WTC11 (cell line): ENCODE data around the gene ASMTL. TPM values are rescaled to one million over a fixed set of nuclear protein-coding genes. Genes with fewer than 3 reads are reported as not detected.

Experiments used
- ATAC-seq: fragments of 200-7000 bp; cut with Tn5 transposase; 2 replicates; pipeline ENCODE4 v1.10.0; 2021; ENCODE audit warnings: mild to moderate bottlenecking, moderate library complexity
- CTCF ChIA-PET: fragments of 300-600 bp; sonication (Branson Sonifier 250); formaldehyde crosslinking; loops from one replicate; lab custom pipeline; 2021; ENCODE audit warnings: antibody characterized with exemption; lab: Charles Lee
- POLR2A ChIA-PET: fragments of 350-600 bp; sonication (Branson Sonifier 250); formaldehyde crosslinking; loops from one replicate; lab custom pipeline; 2021; ENCODE audit warnings: antibody characterized with exemption; lab: Charles Lee
- DNase-seq: peaks from one replicate; pipeline ENCODE4 v3.0.0; 2021; ENCODE audit warnings: low spot score
- H3K27ac Mint-ChIP-seq: 2 replicates; pipeline ENCODE4 v1.8.0; 2021; ENCODE audit warnings: mixed read lengths
- H3K27me3 Mint-ChIP-seq: 2 replicates; pipeline ENCODE4 v1.8.0; 2021; ENCODE audit warnings: low read depth, mild to moderate bottlenecking, moderate library complexity, mixed read lengths
- H3K36me3 Mint-ChIP-seq: 2 replicates; pipeline ENCODE4 v1.8.0; 2021; ENCODE audit warnings: mixed read lengths
- H3K4me1 Mint-ChIP-seq: 2 replicates; pipeline ENCODE4 v1.8.0; 2022; ENCODE audit warnings: mixed read lengths
- H3K4me3 Mint-ChIP-seq: 2 replicates; pipeline ENCODE4 v1.8.0; 2021; ENCODE audit warnings: mild to moderate bottlenecking, moderate library complexity, mixed read lengths
- H3K9me3 Mint-ChIP-seq: 2 replicates; pipeline ENCODE4 v1.8.0; 2021; ENCODE audit warnings: mixed read lengths
- ELF4 ChIP-seq: sonication (generic); formaldehyde crosslinking; IDR thresholded peaks from 2 replicates; pipeline ENCODE4 v1.8.1; 2022; ENCODE audit warnings: low read depth, mild to moderate bottlenecking, moderate library complexity, missing genetic modification reagents
- GABPB1 ChIP-seq: sonication (generic); formaldehyde crosslinking; IDR thresholded peaks from 2 replicates; pipeline ENCODE4 v1.8.1; 2023; ENCODE audit warnings: mild to moderate bottlenecking, missing genetic modification reagents
- SP1 ChIP-seq: sonication (generic); formaldehyde crosslinking; conservative IDR thresholded peaks from 2 replicates; pipeline ENCODE4 v1.8.1; 2022; ENCODE audit warnings: missing genetic modification reagents
- ZNF423 ChIP-seq: fragments of 250-450 bp; sonication (Bioruptor Pico); IDR thresholded peaks from 2 replicates; pipeline ENCODE4 v2.1.2; 2022; ENCODE audit warnings: mild to moderate bottlenecking, moderate library complexity
- total RNA-seq: library from RNA; stranded (reverse); gene quantifications from 3 replicates; pipeline ENCODE4 v1.2.3, GENCODE V29; 2021
- TF ChIP-seq, protein P1 (sequence below): fragments of 200-600 bp; IDR thresholded peaks from 2 replicates; pipeline ENCODE4 v1.8.0; 2022; ENCODE audit warnings: antibody characterized with exemption
- TF ChIP-seq, protein P2 (sequence below): sonication (generic); formaldehyde crosslinking; IDR thresholded peaks from 2 replicates; pipeline ENCODE4 v1.8.1; 2022; ENCODE audit warnings: low read depth, mild to moderate bottlenecking, moderate library complexity, missing genetic modification reagents, borderline replicate concordance
- TF ChIP-seq, protein P3 (sequence below): sonication (generic); formaldehyde crosslinking; IDR thresholded peaks from 2 replicates; pipeline ENCODE4 v1.8.0; 2023; ENCODE audit warnings: missing genetic modification reagents, mild to moderate bottlenecking, borderline replicate concordance

The ASMTL gene
- total RNA-seq, 1 experiment from 2014 or later, result 70.6 TPM

DNA sequence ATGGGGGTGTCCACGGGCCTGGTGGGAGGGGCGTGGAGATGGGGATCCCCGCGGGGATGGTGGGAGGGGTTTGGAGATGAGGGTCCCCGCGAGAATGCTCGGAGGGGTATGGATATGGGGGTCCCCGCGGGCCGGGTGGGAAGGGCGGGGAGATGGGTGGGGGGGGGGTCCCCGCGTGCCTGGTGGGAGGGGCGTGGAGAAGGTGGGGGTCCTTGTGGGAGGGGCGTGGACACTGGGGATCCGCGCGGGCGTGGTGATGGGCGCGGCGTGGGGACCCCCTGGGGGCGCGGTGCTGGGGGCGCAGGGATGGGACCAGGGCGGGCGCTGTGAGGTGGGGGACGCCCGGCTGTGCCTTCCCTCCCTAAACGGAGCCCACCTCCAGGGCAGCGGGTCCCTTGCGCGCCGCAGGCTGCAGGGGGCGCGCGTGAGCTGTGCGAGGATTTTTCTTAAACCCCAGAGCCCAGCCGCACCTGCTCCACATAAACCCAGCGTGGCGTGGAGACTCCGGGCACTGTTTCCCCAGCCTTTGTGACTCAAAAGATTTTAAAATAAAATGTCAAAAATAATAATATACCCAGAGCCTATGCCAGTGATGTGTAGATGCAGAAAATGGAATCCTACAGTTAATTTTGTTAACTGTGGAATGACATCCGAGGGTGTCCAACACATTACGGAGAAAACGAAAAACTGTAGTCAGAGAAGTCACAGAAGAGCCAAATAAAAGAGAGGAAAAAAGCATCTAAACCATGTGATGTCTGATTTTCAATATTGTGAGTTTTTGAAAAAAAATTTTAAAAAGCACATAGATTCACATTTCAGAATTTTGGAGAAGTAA lies 1.5 kb upstream of the ASMTL start:
- DNase-seq (peak; percentile 93), ATAC-seq (peak; percentile 27)
- peaks cover 10% of the 10 kb centered on the region for H3K36me3 Mint-ChIP-seq
- no peak overlapping the region for H3K27ac Mint-ChIP-seq
- no peaks in the 10 kb centered on the region for H3K4me1 Mint-ChIP-seq
- 0 out of 2 replicates have a peak, but pooled peaks have one; percentile 24 for TF ChIP-seq SP1 (CRISPR knock-in tag)
- TF ChIP-seq, protein P1, sequence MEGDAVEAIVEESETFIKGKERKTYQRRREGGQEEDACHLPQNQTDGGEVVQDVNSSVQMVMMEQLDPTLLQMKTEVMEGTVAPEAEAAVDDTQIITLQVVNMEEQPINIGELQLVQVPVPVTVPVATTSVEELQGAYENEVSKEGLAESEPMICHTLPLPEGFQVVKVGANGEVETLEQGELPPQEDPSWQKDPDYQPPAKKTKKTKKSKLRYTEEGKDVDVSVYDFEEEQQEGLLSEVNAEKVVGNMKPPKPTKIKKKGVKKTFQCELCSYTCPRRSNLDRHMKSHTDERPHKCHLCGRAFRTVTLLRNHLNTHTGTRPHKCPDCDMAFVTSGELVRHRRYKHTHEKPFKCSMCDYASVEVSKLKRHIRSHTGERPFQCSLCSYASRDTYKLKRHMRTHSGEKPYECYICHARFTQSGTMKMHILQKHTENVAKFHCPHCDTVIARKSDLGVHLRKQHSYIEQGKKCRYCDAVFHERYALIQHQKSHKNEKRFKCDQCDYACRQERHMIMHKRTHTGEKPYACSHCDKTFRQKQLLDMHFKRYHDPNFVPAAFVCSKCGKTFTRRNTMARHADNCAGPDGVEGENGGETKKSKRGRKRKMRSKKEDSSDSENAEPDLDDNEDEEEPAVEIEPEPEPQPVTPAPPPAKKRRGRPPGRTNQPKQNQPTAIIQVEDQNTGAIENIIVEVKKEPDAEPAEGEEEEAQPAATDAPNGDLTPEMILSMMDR, result peak; percentile 91
- TF ChIP-seq, protein P2, sequence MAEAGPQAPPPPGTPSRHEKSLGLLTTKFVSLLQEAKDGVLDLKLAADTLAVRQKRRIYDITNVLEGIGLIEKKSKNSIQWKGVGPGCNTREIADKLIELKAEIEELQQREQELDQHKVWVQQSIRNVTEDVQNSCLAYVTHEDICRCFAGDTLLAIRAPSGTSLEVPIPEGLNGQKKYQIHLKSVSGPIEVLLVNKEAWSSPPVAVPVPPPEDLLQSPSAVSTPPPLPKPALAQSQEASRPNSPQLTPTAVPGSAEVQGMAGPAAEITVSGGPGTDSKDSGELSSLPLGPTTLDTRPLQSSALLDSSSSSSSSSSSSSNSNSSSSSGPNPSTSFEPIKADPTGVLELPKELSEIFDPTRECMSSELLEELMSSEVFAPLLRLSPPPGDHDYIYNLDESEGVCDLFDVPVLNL, result no peak
- peak; percentile 89 for TF ChIP-seq ZNF423 (CRISPR knock-in tag)
- no peak for TF ChIP-seq GABPB1 (CRISPR knock-in tag)
- TF ChIP-seq, protein P3, sequence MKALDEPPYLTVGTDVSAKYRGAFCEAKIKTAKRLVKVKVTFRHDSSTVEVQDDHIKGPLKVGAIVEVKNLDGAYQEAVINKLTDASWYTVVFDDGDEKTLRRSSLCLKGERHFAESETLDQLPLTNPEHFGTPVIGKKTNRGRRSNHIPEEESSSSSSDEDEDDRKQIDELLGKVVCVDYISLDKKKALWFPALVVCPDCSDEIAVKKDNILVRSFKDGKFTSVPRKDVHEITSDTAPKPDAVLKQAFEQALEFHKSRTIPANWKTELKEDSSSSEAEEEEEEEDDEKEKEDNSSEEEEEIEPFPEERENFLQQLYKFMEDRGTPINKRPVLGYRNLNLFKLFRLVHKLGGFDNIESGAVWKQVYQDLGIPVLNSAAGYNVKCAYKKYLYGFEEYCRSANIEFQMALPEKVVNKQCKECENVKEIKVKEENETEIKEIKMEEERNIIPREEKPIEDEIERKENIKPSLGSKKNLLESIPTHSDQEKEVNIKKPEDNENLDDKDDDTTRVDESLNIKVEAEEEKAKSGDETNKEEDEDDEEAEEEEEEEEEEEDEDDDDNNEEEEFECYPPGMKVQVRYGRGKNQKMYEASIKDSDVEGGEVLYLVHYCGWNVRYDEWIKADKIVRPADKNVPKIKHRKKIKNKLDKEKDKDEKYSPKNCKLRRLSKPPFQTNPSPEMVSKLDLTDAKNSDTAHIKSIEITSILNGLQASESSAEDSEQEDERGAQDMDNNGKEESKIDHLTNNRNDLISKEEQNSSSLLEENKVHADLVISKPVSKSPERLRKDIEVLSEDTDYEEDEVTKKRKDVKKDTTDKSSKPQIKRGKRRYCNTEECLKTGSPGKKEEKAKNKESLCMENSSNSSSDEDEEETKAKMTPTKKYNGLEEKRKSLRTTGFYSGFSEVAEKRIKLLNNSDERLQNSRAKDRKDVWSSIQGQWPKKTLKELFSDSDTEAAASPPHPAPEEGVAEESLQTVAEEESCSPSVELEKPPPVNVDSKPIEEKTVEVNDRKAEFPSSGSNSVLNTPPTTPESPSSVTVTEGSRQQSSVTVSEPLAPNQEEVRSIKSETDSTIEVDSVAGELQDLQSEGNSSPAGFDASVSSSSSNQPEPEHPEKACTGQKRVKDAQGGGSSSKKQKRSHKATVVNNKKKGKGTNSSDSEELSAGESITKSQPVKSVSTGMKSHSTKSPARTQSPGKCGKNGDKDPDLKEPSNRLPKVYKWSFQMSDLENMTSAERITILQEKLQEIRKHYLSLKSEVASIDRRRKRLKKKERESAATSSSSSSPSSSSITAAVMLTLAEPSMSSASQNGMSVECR (CRISPR knock-in tag), result no peak
- ChIA-PET POLR2A (no interaction called here), CTCF (no interaction called here)
- H3K27me3 Mint-ChIP-seq, result no peaks in the 10 kb centered on the region
- H3K4me3 Mint-ChIP-seq, result no peak overlapping the region; the same call in 1 of the 2 replicates
- H3K9me3 Mint-ChIP-seq, result peaks cover 10% of the 10 kb centered on the region

DNA sequence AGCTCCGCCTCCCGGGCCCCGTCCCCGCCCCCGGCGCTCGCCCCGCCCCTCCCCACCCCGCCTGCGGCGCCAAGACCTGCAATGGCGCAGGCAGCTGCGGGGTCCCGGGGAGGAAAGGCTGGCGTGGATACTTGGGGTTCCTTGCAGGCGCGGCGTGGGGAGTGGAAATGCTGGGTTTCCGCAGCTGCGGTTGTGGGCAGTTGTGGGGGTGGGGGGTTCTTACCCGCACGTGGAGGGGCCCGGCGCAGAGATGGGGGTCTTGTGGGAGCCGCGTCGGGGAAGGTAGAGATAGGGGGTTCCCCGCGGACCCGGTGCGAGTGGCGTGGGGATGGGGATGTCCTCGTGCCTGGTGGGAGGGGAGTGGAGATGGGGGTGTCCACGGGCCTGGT lies 680 bp upstream of the ASMTL start:
- CTCF ChIA-PET, result no interaction called here
- no peak overlapping the region for H3K27ac Mint-ChIP-seq
- H3K4me3 Mint-ChIP-seq, result peak overlapping the region; percentile 75
- peaks cover 18% of the 10 kb centered on the region for H3K9me3 Mint-ChIP-seq
- H3K36me3 Mint-ChIP-seq, result peaks cover 18% of the 10 kb centered on the region
- no peaks in the 10 kb centered on the region for H3K4me1 Mint-ChIP-seq
- ATAC-seq (peak; percentile 0), DNase-seq (no peak)
- POLR2A ChIA-PET, result no interaction called here
- no peaks in the 10 kb centered on the region for H3K27me3 Mint-ChIP-seq
- TF ChIP-seq, protein P3 (CRISPR knock-in tag), result no peak
- no peak for TF ChIP-seq ELF4
